Measurements from ENCODE around the gene UPK1A. TPM values are rescaled to one million over a fixed set of nuclear protein-coding genes. Genes with fewer than 3 reads are reported as not detected.
A peak's percentile ranks its signal among the peaks of the same experiment; 100 is the strongest.

UPK1A gene
- total RNA-seq, 1 donor from 2014 or later: not detected

DNA sequence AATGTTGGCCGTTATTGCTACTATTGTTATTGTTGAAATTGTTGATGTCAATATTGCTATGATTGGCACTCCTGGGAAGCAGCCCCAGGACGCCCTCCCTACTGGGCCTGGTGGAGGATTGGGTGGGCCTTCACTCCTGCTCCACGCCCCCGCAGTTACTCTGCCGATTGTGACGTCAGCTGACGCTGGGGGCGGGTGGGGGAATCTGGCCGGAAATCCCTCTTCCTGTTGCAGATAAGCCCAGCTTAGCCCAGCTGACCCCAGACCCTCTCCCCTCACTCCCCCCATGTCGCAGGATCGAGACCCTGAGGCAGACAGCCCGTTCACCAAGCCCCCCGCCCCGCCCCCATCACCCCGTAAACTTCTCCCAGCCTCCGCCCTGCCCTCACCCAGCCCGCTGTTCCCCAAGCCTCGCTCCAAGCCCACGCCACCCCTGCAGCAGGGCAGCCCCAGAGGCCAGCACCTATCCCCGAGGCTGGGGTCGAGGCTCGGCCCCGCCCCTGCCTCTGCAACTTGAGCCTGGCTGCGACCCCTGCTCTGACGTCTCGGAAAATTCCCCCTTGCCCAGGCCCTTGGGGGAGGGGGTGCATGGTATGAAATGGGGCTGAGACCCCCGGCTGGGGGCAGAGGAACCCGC is 24.7 kb upstream of the UPK1A start, which contains the start of gene ETV2:
ETV2 (plus strand) TSS at position 231 of the 637 bp plus-strand sequence. CDS start 716 bp downstream, outside the sequence.
- Mint-ChIP-seq H3K27ac (ENCODE audit: unreplicated experiment) (no peak within 1 kb of the TSS), H3K9me3 (ENCODE audit: unreplicated experiment) (no peaks in the 10 kb centered on the region), H3K36me3 (ENCODE audit: unreplicated experiment) (peaks cover 11% of the 10 kb centered on the region), H3K4me3 (ENCODE audit: unreplicated experiment) (peak within 1 kb of the TSS; percentile 47), H3K27me3 (ENCODE audit: unreplicated experiment) (no peaks in the 10 kb centered on the region), H3K4me1 (ENCODE audit: unreplicated experiment) (peaks cover 15% of the 10 kb centered on the region)
- TF ChIP-seq CTCF (IDR thresholded peaks at IDR 0.05): no peak
- DNase-seq (ENCODE audit: extremely low spot score, unreplicated experiment): no peak

- TF ChIP-seq CTCF (IDR thresholded peaks at IDR 0.05): no peak
- peak overlapping the region; percentile 47 for H3K4me3 Mint-ChIP-seq (ENCODE audit: unreplicated experiment)
- peaks cover 5% of the 10 kb centered on the region for H3K36me3 Mint-ChIP-seq (ENCODE audit: unreplicated experiment)
- H3K27ac Mint-ChIP-seq (ENCODE audit: unreplicated experiment): no peak overlapping the region
- H3K9me3 Mint-ChIP-seq (ENCODE audit: unreplicated experiment): no peaks in the 10 kb centered on the region
- DNase-seq (ENCODE audit: extremely low spot score, unreplicated experiment): no peak
- H3K4me1 Mint-ChIP-seq (ENCODE audit: unreplicated experiment): peaks cover 17% of the 10 kb centered on the region
- no peaks in the 10 kb centered on the region for H3K27me3 Mint-ChIP-seq (ENCODE audit: unreplicated experiment)
These were observed 24.0 kb upstream of the UPK1A start for GRCh38 chr19:35642312-35642711.

GRCh38 chr19:35642798-35643254 is 23.5 kb upstream of the UPK1A start:
- Mint-ChIP-seq H3K27ac (ENCODE audit: unreplicated experiment) (no peak overlapping the region), H3K4me3 (ENCODE audit: unreplicated experiment) (peak overlapping the region; percentile 78), H3K4me1 (ENCODE audit: unreplicated experiment) (peaks cover 18% of the 10 kb centered on the region), H3K36me3 (ENCODE audit: unreplicated experiment) (peaks cover 5% of the 10 kb centered on the region), H3K27me3 (ENCODE audit: unreplicated experiment) (no peaks in the 10 kb centered on the region), H3K9me3 (ENCODE audit: unreplicated experiment) (no peaks in the 10 kb centered on the region)
- no peak for TF ChIP-seq CTCF (IDR thresholded peaks at IDR 0.05)
- DNase-seq (ENCODE audit: extremely low spot score, unreplicated experiment): no peak

- no peaks in the 10 kb centered on the region for H3K9me3 Mint-ChIP-seq (ENCODE audit: unreplicated experiment)
- peak overlapping the region; percentile 86 for H3K27ac Mint-ChIP-seq (ENCODE audit: unreplicated experiment)
- no peak for TF ChIP-seq CTCF (IDR thresholded peaks at IDR 0.05)
- peaks cover 24% of the 10 kb centered on the region for H3K4me1 Mint-ChIP-seq (ENCODE audit: unreplicated experiment)
- no peaks in the 10 kb centered on the region for H3K27me3 Mint-ChIP-seq (ENCODE audit: unreplicated experiment)
- no peaks in the 10 kb centered on the region for H3K36me3 Mint-ChIP-seq (ENCODE audit: unreplicated experiment)
- peak; percentile 92 for DNase-seq (ENCODE audit: extremely low spot score, unreplicated experiment)
- peak overlapping the region; percentile 78 for H3K4me3 Mint-ChIP-seq (ENCODE audit: unreplicated experiment)
These were observed 22.8 kb upstream of the UPK1A start for GRCh38 chr19:35643255-35644205.

Measured in osteocyte (in vitro differentiated cells).